GM21576 (cell line): ENCODE data around the gene LMTK2.

ENCODE experiments used
- ATAC-seq: cut with Tn5 transposase; IDR thresholded peaks from one replicate; pipeline ENCODE4 v1.9.1; 2021; ENCODE audit warnings: mild to moderate bottlenecking, moderate library complexity; ENCODE audit not compliant: unreplicated experiment

The LMTK2 gene

GRCh38 chr7:98174334-98175259 lies 67.9 kb downstream of the LMTK2 start:
- no peak for ATAC-seq

- no peak for ATAC-seq
Measured at GRCh38 chr7:98175260-98175940, 68.7 kb downstream of the LMTK2 start.

DNA sequence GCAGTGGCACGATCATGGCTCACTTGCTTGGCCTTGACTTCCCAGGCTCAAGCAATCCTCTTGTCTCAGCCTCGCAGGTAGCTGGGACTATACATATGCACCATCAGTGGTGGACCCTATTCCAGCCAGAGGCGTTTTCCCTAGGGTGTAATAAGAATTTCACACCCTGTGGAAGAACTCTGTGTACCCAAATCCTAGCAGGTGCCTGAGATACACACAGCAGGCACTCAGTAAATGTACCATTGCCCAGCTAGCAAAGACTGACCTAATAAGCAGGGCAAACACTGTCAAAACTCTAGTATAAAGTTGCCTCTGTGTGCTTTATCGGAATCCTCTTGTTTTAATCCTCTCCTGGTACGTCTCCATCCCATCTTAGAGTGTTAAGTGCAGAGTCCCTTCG lies 70.9 kb downstream of the LMTK2 start:
- no peak for ATAC-seq

GRCh38 chr7:98178321-98178720 lies 71.7 kb downstream of the LMTK2 start:
- no peak for ATAC-seq

GRCh38 chr7:98178762-98179490 lies 72.3 kb downstream of the LMTK2 start:
- ATAC-seq, result no peak

DNA sequence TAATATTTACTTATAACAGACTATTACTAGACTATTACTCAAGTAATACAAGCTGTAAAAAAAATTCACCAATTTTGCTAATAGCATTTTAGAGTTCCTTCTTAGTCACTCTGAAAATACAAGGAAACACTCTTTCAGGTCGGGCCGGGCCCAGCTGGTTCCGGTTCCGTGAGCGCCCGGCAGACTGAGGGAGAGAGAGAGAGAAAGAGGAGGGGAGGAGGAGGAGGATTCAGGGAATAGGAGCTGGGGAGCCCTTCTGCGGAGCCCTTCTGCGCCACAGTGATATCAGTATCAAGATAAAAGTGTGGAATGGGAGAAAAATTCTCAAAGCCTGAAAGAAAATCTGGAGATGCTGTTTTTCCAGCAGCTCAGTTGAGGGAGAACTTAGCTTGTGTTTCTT lies 74.1 kb downstream of the LMTK2 start:
- ATAC-seq, result no peak

- ATAC-seq, result no peak
Measured at GRCh38 chr7:98185101-98185500, 78.4 kb downstream of the LMTK2 start.

- no peak for ATAC-seq
Measured at GRCh38 chr7:98186452-98187137, 79.9 kb downstream of the LMTK2 start.

GRCh38 chr7:98187138-98187502 lies 80.5 kb downstream of the LMTK2 start:
- ATAC-seq, result no peak

GRCh38 chr7:98189559-98189958 lies 82.9 kb downstream of the LMTK2 start:
- no peak for ATAC-seq

DNA sequence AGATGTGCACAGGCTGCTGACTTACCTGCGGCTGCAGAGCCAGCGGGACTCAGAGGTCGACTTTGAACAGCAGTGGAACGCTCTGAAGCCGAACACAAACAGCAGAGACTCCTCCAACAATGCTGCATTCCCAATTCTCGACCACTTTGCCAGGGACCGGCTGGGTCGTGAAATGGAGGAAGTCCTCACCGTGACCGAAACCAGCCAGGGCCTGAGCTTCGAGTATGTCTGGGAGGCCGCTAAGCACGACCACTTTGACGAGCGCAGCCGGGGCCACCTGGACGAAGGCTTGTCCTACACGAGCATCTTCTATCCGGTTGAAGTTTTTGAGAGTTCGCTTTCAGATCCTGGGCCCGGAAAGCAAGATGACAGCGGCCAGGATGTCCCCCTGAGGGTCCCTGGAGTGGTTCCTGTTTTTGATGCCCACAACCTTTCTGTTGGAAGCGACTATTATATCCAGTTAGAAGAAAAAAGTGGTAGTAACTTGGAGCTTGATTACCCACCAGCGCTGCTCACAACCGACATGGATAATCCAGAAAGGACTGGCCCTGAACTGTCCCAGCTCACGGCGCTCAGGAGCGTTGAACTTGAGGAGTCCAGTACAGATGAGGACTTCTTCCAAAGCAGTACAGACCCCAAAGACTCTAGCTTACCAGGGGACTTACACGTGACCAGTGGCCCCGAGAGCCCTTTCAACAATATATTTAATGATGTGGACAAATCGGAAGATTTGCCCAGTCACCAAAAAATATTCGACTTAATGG lies 85.2 kb downstream of the LMTK2 start:
- ATAC-seq, result no peak

GRCh38 chr7:98192781-98193457 lies 86.3 kb downstream of the LMTK2 start:
- no peak for ATAC-seq

DNA sequence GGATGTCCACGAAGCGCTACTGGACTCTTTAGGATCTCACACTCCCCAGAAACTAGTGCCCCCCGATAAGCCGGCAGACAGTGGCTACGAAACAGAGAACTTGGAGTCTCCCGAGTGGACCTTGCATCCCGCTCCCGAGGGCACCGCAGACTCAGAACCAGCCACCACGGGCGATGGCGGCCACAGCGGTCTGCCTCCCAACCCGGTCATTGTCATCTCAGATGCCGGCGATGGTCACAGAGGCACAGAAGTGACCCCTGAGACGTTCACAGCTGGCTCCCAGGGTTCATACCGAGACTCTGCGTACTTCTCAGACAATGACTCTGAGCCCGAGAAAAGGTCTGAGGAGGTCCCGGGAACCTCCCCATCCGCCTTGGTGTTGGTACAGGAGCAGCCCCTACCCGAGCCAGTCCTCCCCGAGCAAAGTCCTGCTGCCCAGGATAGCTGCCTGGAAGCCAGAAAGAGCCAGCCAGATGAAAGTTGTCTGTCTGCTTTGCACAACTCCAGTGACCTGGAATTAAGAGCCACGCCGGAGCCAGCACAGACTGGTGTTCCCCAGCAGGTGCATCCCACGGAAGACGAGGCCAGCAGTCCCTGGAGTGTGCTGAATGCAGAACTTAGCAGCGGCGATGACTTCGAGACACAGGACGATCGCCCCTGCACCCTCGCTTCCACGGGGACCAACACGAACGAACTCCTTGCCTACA lies 87.0 kb downstream of the LMTK2 start:
- ATAC-seq, result no peak

DNA sequence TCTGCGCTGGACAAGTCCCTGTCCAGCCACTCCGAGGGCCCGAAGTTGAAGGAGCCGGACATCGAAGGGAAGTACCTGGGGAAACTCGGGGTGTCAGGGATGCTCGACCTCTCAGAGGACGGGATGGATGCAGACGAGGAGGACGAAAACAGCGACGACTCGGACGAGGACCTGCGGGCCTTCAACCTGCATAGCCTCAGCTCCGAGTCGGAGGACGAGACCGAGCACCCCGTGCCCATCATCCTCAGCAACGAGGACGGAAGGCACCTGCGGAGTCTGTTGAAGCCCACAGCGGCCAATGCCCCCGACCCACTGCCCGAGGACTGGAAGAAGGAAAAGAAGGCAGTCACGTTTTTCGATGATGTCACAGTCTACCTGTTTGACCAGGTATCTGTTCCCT lies 87.5 kb downstream of the LMTK2 start:
- ATAC-seq, result no peak

GRCh38 chr7:98194672-98195457 lies 88.2 kb downstream of the LMTK2 start:
- no peak for ATAC-seq

DNA sequence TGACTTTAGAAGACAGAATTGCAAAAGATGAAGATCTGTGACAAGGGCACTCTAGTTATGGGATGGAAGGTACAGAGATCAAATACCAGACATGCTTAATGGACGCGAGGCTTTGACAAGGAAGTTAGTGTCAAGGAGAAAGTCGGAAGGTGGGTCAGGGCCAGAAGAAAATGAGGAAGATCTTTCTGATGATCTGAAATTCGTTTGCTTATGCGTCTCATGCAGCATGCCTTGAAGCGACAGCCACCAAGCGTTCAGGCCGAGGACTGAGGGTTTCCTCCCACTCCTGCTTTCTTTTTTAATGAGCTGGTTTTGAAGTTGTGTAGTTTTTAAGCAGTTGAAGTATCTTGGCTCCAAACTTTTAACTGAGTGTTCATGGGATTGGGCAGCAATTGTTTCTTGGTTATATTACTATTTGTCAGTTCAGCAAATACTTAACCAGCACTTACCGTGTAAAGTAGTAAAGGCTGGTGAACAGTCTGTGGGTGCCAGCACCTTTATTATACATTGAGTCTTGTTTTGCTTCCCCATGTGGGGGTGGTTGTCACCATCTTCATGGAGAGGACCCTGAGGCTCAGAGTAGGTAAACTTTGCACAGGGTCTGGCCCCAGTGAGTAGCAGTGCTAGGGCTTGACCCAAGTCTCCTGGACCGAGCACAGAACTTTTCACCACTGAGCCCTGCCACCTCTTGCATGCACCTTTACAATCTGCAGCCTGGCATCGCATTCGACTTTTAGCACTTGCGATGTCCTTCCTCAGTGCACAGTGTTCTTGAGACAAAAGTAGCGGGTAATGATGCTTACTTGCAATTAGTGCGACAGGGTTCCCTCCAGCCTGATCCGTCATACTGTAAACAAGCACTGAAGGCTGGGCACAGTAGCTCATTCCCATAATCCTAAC lies 90.3 kb downstream of the LMTK2 start:
- no peak for ATAC-seq

DNA sequence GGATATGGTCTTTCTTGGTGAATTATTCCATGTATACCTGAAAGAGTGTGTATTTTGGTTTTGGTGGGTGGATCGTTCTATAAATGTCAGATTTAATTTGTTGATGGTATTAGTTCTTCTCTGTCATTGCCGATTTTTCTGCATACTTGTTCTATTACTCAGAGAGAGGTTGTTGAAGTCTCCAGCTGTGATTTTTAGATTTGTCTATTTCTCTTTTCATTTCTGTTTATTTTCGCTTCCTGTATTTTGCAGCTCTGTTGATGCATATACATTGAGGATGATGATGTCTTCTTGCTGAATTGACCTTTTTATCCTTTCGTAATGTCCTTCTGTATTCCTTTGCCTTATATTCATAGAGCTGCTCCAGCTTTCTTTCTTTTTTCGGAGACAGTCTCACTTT lies 92.5 kb downstream of the LMTK2 start:
- ATAC-seq, result no peak
